Measurements from ENCODE around the gene PPP4R3A. TPM values are rescaled to one million over a fixed set of nuclear protein-coding genes. Genes with fewer than 3 reads are reported as not detected.

Gene PPP4R3A
- total RNA-seq, 2 experiments from 2014 or later: 106 to 111 TPM

GRCh38 chr14:91417983-91418386, 92.1 kb downstream of the PPP4R3A start:
- Mint-ChIP-seq H3K36me3 (ENCODE audit: low read depth) (peaks cover 34% of the 10 kb centered on the region), H3K4me1 (ENCODE audit: low read depth) (peaks cover 33% of the 10 kb centered on the region), H3K4me3 (peak overlapping the region; percentile 72), H3K27me3 (no peaks in the 10 kb centered on the region), H3K27ac (peak overlapping the region; percentile 90), H3K9me3 (no peaks in the 10 kb centered on the region)
- CTCF ChIA-PET: interaction anchor here (0.6 to 13.8 kb wide), 13 partner anchors 13 to 115 kb away, joined by 3 to 155 read pairs (median 6); no protein-coding TSS in a partner anchor
- DNase-seq (peak; percentile 51), ATAC-seq (peak; percentile 14)
- POLR2A ChIA-PET: interaction anchor here (0.7 to 14.7 kb wide), 24 partner anchors 9 to 175 kb away, joined by 3 to 214 read pairs (median 4); partner anchors contain the start of genes GPR68 and PPP4R3A
- intact Hi-C loops (cut with micrococcal nuclease): loop anchor here (5.0 to 10.0 kb wide), 3 partner anchors 46 to 191 kb away; no protein-coding TSS in a partner anchor
- TF ChIP-seq CTCF (IDR thresholded peaks at IDR 0.05): no peak

GRCh38 chr14:91417120-91417982, 92.8 kb downstream of the PPP4R3A start, which contains the start of gene CCDC88C:
Gene CCDC88C (minus strand): TSS chr14:91417820. CDS start chr14:91417690, 130 bp downstream.
- Mint-ChIP-seq H3K4me3 (peak within 1 kb of the TSS; percentile 92), H3K36me3 (ENCODE audit: low read depth) (peaks cover 40% of the 10 kb centered on the region), H3K27ac (peak within 1 kb of the TSS; percentile 99), H3K27me3 (no peaks in the 10 kb centered on the region), H3K9me3 (no peaks in the 10 kb centered on the region), H3K4me1 (ENCODE audit: low read depth) (peaks cover 38% of the 10 kb centered on the region)
- CTCF ChIA-PET: interaction anchor here (0.8 to 13.8 kb wide), 10 partner anchors 13 to 118 kb away, joined by 3 to 155 read pairs (median 8); no protein-coding TSS in a partner anchor
- intact Hi-C loops (cut with micrococcal nuclease): loop anchor here (5.0 to 10.0 kb wide), 3 partner anchors 45 to 190 kb away; no protein-coding TSS in a partner anchor
- POLR2A ChIA-PET: interaction anchor here (1.0 to 14.7 kb wide), 20 partner anchors 8 to 174 kb away, joined by 3 to 214 read pairs (median 4); partner anchors contain the start of genes GPR68 and PPP4R3A
- ATAC-seq (peak; percentile 57), DNase-seq (peak; percentile 81)
- TF ChIP-seq CTCF (IDR thresholded peaks at IDR 0.05): no peak

- ATAC-seq: no peak
- TF ChIP-seq CTCF (IDR thresholded peaks at IDR 0.05): no peak
- Mint-ChIP-seq H3K36me3 (ENCODE audit: low read depth) (peaks cover 42% of the 10 kb centered on the region), H3K4me3 (peak overlapping the region; percentile 92), H3K27ac (peak overlapping the region; percentile 99), H3K9me3 (no peaks in the 10 kb centered on the region), H3K4me1 (ENCODE audit: low read depth) (peaks cover 41% of the 10 kb centered on the region), H3K27me3 (no peaks in the 10 kb centered on the region)
- ChIA-PET POLR2A (interaction anchor here (0.9 to 14.7 kb wide), 24 partner anchors 17 to 172 kb away, joined by 3 to 214 read pairs (median 6); partner anchors contain the start of genes GPR68 and PPP4R3A), CTCF (interaction anchor here (1.9 to 13.8 kb wide), 5 partner anchors 42 to 106 kb away, joined by 4 to 155 read pairs (median 88); no protein-coding TSS in a partner anchor)
- peak; percentile 50 for DNase-seq
- intact Hi-C loops (cut with micrococcal nuclease): loop anchor here (5.0 to 10.0 kb wide), 3 partner anchors 44 to 189 kb away; no protein-coding TSS in a partner anchor
Measured at GRCh38 chr14:91416744-91417119, 93.4 kb downstream of the PPP4R3A start.

- POLR2A ChIA-PET: interaction anchor here (0.9 to 14.7 kb wide), 23 partner anchors 16 to 171 kb away, joined by 3 to 214 read pairs (median 5); partner anchors contain the start of genes GPR68 and PPP4R3A
- CTCF ChIA-PET: interaction anchor here (0.8 to 13.8 kb wide), 9 partner anchors 13 to 116 kb away, joined by 3 to 155 read pairs (median 4); no protein-coding TSS in a partner anchor
- H3K27me3 Mint-ChIP-seq: no peaks in the 10 kb centered on the region
- peak overlapping the region; percentile 99 for H3K27ac Mint-ChIP-seq
- peaks cover 47% of the 10 kb centered on the region for H3K4me1 Mint-ChIP-seq (ENCODE audit: low read depth)
- H3K4me3 Mint-ChIP-seq: peak overlapping the region; percentile 92
- H3K9me3 Mint-ChIP-seq: no peaks in the 10 kb centered on the region
- intact Hi-C loops (cut with micrococcal nuclease): loop anchor here (5.0 to 10.0 kb wide), 3 partner anchors 44 to 189 kb away; no protein-coding TSS in a partner anchor
- DNase-seq (peak; percentile 91), ATAC-seq (peak; percentile 62)
- TF ChIP-seq CTCF (IDR thresholded peaks at IDR 0.05): no peak
- peaks cover 46% of the 10 kb centered on the region for H3K36me3 Mint-ChIP-seq (ENCODE audit: low read depth)
Measured at GRCh38 chr14:91415794-91416743, 94.0 kb downstream of the PPP4R3A start.

Measured in activated CD8-positive, alpha-beta T cell treated with anti-CD3 and anti-CD28 coated beads for 36 hours (primary cell).